HT-29 (cell line): Measurements from ENCODE around the gene MARK1. TPM values are rescaled to one million over a fixed set of nuclear protein-coding genes. Genes with fewer than 3 reads are reported as not detected.
"Not testable (repeated sequence)": the region's sequence is repeated elsewhere in the genome, so short reads cannot be mapped to it uniquely, and the experiment has no call there.

Experiments
- DNase-seq: peaks from one replicate; pipeline ENCODE4 v3.0.0-alpha.2; 2015; ENCODE audit warnings: low spot score
- total RNA-seq: library from RNA; depleted of rRNA; stranded (reverse); fragments of >200 nt; shearing (Covaris generic); gene quantifications from 2 replicates; pipeline ENCODE4 v1.2.3, GENCODE V29; 2014

The MARK1 gene
- total RNA-seq, 1 experiment from 2014 or later = not detected

DNA sequence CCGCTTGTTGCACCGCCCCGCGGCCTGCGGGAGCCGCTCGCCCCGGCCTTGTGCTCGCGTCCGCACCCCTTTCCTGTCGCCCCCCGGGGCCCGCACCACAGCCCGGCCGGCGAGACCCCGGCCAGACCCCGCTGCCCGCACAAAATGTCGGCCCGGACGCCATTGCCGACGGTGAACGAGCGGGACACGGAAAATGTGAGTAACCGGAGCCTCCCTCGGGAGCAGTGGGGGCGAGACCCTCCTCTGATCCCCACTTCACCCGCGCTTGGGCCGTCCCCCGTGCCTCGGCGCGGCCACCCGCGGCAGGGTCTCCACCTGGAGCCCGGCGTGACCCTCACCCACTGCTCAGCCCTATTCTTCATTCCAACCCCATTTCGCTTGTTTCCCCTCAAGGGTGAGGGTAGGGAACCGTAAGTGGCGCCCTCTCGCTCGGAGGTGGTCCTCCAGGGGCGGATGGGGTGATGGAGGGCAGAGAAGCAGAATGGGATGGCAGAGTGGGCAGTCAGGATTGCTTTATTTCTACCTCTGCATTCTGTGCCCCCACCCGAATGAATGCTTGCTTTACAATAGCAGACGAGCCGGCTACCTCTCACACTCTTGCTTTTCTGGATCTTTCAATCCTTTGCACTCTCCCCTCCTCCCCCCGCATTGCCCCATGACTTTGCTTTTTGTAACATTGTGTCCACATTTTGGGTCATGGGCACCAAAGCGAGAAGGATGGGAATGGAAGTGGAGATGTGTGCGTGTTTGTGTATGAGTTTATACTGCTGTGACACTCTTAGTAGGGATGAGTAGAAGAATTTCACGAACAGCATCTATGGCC, 954 bp downstream of the MARK1 start:
- no peak for DNase-seq

DNA sequence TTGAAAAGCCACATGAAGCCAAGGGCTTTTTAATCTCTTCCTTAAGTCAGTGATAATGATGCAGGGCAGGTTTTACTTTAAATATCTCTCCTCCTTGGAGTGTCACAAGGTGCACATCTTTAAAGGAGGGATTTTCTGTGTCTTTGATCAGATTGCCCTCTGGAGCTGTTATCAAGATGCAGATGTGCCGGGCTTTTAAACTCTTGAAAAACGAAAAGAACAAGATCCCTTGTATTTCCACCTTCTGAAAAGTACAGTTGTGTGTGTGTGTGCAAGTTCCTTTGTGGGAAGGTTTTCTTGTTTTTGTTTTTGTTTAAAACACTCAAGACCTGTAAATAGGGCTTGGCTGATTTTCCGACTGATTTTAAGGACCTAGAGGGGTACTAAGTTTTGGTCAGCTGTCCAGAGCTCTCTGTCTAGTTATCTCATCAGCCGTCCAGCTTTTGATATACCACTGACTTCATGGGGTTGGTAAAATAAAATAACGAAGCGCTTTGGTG, 1.6 kb downstream of the MARK1 start:
- DNase-seq = no peak

DNA sequence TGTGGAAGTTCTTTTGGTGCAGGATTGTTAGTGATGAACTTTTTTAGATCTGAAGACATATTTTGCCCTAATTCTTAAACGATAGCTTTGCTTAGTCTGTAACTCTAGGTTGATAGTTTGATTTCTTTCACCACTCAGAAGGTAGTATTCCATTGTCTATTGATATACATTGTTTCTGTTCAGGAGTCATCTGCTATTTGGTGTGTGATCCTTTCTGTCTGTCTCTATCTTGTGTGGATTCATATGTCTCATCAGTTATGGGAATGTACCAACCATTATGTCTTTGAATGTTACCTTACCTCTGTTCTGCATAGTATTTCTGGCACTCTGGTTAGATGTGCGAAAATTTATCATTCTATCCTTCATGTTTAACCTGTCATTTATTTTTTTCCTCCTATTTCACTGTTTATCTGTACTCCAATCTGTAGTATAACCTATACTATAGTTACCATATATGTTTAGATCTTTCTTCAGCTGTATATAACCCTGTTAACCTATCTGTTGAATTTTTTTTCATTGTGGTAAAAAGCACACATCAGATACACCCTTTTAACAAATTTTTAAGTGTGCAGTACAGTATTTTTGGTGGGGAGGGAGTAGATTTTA, 5.7 kb downstream of the MARK1 start:
- DNase-seq = no peak

DNA sequence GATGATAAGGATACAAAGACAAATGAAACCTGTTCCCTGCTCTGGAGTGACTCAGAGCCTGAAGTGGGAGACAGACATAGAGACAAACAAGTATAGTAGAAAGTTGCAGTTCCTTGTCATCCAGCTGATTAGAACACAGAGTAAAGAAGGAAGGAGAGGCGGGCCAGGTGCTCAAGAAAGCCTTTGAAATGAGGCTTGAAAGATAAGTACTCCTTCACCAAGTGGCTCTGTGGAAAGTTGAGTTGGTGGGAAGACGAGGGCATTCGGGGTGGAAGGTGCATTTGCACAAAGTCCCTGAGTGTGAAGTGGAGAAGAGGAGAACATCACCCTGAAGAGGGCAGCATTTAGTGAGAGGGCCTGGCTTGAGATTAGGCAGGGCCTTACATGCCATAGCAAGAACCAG, 17.0 kb downstream of the MARK1 start:
- DNase-seq = peak; percentile 25

DNA sequence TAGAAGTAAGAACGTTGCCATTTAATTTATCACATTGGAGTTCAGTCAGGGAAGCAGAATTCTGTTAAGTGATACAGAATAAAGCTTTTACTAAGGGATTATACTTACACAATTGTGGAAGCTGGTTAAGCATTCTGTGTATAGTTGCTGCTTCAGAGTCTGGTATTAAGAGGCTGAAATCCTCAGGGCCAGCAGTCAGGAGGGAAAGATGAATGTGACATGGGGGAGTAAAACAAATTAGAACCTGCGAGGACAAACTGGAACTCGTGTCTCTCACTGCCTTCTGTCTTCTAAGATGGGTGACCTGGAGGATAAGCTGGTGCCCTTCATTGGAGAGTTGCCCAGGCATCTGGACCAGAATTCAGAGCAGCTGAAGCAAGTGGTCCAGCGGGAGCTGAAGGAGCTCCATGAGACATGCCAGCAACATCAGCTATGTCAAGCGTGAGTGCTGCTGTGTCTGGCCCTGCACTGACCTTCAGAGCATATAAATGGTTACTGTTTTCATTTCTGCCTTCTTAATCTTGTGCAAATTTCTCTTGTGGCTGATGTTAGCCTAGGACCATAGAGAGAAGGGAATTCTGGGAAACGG, 23.0 kb downstream of the MARK1 start:
- no peak for DNase-seq

DNA sequence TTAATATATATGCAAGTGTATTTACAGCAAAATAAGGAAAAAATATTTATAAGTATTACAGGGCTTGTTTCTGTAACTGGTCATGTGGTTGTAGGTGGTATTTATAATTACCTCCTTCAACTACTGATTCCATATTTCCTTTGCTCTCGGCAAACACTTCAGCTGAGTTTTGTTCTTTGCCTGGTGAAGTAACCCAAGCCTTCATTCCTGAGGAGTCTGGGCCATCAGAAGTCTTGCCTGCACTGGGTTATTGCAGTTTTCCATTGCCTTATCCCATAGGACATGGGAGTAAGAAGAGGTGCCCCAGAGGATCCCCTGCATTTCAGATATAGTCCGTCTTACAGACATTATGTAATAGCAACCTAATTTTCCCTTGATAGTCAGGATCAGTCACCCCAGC, 23.8 kb downstream of the MARK1 start:
- no peak for DNase-seq

DNA sequence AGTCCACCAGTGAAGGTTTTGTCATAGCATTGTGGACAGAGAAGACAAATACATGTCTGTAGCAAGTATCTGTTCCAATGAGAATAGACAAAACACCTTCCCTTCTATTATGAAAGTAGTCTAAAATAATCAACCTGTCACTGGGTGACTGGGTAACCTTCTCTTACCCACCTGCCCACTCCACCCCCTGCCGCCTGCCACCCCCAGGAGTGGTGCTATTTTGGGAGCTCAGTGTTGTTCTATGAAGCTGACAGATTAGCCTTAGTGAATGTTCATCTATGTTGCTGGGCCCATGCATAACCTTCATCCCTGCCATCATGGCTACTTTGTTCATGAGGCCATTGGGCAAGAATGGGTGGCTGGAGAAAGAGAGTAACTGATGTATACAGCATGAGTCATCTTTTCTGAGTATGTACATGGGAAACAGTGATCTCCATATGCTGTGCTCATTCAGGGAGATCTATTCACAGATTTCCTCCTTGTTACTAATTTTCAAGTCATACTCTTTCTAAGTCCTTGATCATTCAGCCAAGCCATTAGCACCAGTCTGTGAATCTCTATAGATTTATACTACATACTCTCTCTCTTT, 24.8 kb downstream of the MARK1 start:
- no peak for DNase-seq

DNA sequence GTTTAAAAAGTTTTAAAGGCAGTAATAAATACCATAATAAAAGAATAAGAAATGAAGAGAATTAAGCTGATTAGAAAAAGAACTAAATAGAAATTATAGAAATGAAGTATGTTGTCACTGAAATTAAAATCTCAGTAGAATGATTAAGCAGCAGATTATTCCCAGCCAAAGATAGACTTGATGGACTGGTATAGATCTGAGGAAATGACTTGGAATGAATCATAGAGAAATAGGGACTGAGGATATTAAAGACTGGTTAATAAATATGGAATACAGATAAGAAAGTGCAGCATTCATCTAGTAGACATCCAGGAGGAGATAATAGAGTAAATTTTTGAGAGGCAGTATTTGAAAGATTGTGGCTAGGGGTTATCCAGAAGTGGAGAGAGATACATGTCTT, 28.7 kb downstream of the MARK1 start:
- no peak for DNase-seq

DNA sequence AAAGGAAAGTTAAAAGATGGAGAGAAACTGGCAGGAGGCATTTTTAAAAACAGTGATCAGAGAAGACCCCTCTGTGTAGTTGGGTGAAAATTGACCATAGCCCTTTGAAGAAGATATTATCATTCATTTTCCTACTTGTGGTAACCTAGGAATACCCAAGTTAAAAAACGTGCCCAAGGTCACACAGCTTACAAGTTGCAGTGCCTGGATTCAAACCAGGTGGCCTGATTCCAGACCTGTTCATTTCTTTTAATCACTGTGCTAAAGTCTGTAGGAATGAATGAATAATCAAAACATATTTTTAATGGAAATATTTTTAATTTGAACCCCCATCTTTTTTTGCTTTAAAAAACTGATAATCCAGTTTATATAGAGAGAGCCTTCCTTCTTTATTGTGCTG, 35.6 kb downstream of the MARK1 start:
- DNase-seq = no peak

DNA sequence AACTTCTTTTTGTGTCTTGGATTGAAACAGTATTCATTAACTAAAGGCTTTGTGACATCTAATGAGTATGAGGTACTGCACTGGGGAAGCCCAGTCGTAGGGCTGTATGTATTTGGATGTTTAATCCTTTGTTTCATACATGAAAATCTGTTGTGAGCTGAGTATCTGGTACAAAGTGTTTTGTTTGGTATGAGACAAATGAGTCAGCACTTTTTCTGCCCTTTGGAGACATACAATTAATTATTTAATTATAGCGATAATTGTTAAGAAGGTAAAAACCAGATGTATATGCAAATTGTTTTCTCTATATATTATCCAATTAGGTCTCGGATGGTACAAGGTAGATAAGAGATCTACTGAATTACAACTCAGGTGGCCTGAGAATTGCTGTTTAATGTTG, 36.3 kb downstream of the MARK1 start:
- DNase-seq = no peak

DNA sequence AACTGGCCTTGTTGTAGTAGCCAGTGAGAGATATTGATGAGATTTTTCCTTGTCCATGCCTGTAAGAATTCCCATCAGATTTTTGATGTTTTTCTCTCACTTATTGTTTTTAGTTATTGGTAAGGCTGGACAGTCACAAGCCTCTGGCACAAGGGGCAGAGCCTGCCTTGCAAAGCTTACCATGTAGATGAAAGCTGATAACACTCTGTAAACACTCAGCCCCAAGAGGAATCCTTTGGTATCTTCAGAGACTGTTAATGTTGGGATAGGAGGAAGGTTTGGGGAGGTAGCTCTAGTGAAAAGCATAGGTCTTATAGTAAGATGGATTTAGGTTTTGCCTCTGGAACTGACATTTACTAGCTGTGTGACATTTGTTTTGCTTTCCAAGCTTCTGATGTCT, 37.7 kb downstream of the MARK1 start:
- DNase-seq = peak; percentile 6

DNA sequence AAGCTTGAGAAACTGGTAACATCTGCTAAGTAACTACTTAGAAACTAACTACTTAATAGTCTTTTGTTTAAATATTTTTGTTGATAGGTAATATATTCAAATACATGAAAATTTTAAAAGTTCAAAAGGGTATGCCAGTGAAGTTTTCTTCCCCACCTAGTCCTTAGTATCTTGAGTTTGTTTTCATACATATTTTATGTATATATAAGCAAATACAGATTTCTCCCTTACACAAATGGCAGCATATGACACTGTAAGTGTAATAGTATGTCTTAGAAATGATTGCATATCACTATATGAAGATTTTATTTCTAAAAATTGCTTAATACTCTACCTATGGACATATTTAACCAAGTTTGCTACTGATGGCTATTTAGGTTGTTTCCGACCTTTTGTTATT, 38.9 kb downstream of the MARK1 start:
- no peak for DNase-seq

DNA sequence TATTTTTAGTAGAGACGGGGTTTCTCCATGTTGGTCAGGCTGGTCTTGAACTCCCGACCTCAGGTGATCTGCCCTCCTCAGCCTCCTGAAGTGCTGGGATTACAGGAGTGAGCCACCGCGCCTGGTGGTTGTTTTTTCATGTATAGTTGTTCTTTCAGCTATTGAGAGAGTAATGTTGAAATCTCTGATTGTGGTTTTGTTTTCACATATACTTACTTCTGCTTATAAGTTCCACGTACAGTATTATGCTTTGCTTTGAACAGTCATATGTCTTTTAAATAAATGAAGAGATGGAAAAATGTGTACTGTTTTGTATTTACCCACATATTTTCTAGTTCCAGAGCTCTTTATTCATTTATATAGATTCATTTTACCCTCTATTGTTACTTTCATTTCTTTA, 44.5 kb downstream of the MARK1 start:
- DNase-seq = no peak

DNA sequence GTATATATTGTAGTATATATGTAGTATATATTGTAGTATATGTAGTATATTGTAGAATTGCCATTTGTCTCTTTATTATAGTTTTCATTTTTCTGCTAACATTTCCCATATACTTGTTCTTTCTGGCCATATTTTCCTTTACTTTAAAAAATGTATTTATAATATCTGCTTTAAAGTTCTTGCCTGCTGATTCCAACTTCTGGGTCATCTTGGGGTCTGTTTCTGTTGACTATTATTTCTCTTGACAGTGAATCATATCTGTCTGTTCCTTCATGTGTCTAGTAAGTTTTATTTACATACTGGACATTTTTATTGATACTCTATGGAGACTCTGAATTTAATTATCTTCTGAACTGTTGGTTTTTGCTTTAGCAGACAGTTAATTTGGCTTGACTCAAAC, 45.9 kb downstream of the MARK1 start:
- DNase-seq = no peak

DNA sequence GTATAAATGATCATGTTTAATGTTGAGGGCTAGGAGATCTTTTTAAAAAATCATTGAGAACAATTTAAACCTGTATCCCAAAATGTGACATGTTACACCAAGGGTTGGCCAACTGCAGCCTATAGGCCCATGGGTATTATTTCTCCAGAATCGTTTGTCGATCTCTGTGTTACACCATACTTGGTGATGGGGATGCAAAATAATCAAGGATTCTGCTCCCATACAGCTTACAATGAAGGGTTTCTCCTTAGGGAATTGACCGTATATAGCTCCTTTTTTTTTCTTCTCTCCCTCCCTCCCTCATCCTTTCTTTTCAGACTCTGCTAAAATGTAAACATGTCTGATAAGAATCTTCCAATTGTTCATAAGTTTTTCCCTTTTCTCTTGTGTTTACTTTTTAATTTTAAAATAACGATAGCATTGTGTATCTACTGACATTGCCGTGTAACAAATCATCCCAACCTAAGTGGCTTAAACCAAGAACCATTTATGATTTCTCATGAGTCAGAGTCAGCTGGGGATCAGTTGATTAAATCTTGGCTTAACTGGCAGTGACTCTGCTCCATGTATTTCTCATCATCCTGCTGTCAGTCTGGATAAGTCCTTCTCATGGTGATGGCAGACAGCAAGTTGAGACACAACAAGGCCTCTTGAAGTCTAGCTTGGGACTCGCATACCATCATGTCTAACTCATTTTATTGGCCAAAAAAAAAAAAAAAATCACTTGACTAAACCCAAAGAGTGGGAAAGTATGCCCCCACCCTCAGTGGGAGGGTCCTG, 48.0 kb downstream of the MARK1 start:
- DNase-seq = no peak

DNA sequence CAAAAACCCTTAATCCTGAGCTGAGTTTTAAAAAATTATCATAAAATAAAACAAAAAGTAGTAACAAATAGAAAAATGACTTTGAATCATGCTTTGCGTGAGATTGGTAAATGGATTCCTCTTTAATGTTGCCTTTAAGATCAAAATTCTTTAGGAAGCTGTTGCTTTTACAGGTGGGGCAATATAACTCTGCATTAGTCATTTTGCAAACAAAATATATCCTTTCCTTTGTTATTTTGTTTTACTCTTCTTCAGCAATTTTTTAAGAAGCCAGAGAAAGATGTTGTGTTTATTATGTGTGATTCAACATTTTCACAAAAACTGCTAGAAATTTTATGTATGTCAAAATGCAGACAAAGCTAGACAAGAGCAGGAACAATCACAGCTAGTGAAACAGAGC, 50.0 kb downstream of the MARK1 start:
- no peak for DNase-seq

DNA sequence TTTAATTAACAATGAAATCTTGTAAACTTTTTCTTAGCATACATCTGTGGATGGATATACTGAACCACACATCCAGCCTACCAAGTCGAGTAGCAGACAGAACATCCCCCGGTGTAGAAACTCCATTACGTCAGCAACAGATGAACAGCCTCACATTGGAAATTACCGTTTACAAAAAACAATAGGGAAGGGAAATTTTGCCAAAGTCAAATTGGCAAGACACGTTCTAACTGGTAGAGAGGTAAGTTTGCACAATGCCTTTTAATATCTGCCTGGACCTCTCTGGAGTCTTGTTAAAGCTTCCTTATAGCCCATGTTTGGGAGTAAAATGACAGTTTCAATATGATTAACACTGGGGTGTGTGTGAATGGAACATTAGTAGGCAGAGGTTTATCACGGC, 51.4 kb downstream of the MARK1 start:
- DNase-seq = no peak

DNA sequence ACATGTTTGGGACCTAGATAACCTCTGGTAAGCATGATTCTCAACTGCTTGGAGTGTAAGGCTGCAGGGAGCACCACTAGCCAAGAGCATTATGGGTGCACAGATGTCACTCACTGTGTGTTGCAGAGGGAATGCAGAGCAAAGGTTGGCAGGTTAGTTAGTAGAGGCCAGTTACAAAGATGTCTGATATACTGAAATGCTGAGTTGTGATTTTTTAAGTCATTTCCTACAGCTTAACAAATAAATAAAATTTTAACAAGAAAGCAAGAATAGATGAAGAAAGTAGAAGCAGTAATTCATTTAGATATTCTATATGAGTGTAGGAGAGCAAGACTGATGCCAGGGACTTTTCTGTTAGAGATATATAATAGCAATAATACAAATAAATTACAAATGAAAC, 64.8 kb downstream of the MARK1 start:
- DNase-seq = no peak

DNA sequence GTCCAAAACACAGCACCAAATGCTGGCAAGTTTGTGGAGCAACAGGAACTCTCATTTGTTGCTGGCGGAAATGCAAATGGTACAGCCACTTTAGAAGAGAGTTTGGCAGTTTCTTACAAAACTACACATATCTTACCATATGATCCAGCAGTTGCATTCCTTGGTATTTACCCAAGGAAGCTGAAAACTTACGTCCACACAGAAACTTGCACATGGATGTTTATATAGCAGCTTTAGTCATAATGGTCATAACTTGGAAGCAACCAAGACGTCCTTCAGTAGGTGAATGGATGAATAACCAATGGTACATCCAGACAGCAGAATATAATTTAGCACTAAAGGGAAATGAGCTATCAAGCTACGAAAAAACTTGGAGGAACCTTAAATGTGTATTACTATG, 66.4 kb downstream of the MARK1 start:
- DNase-seq = no peak

DNA sequence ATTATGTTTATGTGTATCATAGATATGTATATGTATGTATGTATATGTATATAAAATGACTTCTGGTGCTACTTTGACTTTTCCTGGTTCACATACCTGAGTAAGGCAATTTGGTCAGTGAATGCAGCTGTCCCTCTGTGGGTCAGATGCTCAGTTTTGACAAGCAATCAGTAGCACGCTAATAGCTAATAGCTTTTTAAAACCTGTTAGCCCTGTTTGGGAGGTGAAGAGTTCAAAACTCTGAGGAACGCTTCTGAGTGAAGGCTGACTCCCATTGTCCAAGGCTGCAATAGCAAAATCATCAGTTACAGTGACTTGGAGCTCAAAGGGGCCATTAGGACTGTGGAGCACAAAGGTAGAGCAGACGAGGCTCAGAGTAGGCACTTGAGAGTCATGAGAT, 67.2 kb downstream of the MARK1 start:
- DNase-seq = no peak

DNA sequence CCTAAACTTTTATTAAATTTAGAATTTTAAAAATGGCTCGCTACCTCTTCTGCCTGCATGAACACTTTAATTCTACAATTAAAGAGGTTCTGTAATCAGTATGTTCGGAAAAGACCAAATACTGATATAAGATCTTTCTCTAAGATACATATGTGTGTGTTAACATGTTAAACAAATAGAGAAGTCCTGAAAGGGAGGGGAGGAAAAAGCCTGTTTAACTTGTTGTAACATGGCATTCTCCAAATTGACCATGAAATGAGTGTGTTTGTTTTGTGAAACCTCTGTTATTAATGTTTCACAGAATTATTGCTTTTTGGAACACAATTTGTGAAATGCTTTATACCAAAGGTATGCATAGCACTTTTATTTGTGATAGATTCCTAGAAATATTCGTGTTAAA, 77.0 kb downstream of the MARK1 start:
- no peak for DNase-seq

DNA sequence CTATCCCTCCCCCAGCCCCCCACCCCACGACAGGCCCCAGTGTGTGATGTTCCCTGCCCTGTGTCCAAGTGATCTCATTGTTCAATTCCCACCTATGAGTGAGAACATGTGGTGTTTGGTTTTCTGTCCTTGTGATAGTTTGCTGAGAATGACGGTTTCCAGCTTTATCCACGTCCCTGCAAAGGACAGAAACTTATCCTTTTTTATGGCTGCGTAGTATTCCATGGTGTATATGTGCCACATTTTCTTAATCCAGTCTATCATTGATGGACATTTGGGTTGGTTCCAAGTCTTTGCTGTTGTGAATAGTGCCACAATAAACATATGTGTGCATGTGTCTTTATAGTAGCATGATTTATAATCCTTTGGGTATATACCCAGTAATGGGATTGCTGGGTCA, 77.7 kb downstream of the MARK1 start:
- DNase-seq = not testable (repeated sequence)
